ENCODE measurements around the gene OSM.

DNA sequence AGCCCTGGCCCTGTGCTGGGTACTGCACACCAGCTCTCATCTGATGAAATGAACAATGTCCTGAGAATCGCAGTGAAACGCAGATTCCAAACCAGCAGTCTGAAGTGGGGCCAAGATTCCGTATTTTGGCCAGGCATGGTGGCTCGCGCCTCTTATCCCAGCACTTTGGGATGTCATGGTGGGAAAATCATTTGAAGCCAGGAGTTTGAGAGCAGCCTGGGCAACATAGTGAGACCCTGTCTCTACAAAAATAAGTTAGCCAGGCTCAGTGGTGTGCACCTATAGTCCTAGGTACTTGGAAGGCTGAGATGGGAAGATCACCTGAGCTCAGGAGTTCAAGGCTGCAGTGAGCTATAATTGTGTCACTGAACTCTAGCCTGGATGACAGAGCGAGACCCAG, 33.1 kb downstream of the OSM start:
- TF ChIP-seq, protein P1, sequence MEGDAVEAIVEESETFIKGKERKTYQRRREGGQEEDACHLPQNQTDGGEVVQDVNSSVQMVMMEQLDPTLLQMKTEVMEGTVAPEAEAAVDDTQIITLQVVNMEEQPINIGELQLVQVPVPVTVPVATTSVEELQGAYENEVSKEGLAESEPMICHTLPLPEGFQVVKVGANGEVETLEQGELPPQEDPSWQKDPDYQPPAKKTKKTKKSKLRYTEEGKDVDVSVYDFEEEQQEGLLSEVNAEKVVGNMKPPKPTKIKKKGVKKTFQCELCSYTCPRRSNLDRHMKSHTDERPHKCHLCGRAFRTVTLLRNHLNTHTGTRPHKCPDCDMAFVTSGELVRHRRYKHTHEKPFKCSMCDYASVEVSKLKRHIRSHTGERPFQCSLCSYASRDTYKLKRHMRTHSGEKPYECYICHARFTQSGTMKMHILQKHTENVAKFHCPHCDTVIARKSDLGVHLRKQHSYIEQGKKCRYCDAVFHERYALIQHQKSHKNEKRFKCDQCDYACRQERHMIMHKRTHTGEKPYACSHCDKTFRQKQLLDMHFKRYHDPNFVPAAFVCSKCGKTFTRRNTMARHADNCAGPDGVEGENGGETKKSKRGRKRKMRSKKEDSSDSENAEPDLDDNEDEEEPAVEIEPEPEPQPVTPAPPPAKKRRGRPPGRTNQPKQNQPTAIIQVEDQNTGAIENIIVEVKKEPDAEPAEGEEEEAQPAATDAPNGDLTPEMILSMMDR (IDR thresholded peaks at IDR 0.05), result no peak
- TF ChIP-seq POLR2AphosphoS5 (IDR thresholded peaks at IDR 0.05; ENCODE audit: low read depth, low read length), result no peak
- TF ChIP-seq, protein P2, sequence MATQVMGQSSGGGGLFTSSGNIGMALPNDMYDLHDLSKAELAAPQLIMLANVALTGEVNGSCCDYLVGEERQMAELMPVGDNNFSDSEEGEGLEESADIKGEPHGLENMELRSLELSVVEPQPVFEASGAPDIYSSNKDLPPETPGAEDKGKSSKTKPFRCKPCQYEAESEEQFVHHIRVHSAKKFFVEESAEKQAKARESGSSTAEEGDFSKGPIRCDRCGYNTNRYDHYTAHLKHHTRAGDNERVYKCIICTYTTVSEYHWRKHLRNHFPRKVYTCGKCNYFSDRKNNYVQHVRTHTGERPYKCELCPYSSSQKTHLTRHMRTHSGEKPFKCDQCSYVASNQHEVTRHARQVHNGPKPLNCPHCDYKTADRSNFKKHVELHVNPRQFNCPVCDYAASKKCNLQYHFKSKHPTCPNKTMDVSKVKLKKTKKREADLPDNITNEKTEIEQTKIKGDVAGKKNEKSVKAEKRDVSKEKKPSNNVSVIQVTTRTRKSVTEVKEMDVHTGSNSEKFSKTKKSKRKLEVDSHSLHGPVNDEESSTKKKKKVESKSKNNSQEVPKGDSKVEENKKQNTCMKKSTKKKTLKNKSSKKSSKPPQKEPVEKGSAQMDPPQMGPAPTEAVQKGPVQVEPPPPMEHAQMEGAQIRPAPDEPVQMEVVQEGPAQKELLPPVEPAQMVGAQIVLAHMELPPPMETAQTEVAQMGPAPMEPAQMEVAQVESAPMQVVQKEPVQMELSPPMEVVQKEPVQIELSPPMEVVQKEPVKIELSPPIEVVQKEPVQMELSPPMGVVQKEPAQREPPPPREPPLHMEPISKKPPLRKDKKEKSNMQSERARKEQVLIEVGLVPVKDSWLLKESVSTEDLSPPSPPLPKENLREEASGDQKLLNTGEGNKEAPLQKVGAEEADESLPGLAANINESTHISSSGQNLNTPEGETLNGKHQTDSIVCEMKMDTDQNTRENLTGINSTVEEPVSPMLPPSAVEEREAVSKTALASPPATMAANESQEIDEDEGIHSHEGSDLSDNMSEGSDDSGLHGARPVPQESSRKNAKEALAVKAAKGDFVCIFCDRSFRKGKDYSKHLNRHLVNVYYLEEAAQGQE (IDR thresholded peaks at IDR 0.05; ENCODE audit: insufficient read depth in 1 of 2, low read depth in 2 of 2, low read length in 1 of 2), result no peak
